ENCODE results near the gene GSDMA.
"Not testable (repeated sequence)": the region's sequence is repeated elsewhere in the genome, so short reads cannot be mapped to it uniquely, and the experiment has no call there.

The GSDMA gene

DNA sequence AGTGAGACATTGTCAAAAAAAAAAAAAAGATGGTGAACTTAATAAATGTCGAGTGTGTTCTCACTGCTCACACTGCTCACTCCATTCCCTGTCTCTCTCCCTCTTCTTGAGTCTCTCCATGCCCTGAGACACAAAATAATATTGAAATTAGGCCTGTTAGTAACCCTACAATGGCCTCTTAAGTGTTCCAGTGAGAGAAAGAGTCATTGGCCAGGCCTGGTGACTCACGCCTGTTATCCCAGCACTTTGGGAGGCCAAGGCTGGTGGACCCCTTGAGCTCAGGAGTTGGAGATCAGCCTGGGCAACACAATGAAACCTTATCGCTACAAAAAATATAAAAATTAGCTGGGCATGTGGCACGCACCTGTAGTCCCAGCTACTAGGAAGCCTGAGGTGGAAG lies 36.3 kb downstream of the GSDMA start:
- no peak for DNase-seq

DNA sequence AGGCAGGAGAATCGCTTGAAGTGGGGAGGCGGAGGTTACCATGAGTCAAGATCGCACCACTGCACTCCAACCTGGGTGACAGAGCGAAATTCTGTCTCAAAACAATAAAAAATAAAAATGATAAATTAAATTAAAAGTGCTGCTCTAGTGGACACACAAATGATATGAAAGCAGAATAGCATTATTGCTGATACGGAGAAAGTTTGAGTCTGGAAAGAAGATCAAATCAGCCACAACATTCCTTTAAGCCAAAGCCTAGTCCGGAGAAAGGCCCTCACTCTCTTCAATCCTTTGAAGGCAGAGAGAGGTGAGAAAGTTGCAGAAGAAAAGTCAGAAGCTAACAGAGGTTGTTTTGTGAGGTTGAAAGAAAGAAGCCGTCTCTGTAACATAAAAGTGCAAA lies 37.4 kb downstream of the GSDMA start:
- no peak for DNase-seq

DNA sequence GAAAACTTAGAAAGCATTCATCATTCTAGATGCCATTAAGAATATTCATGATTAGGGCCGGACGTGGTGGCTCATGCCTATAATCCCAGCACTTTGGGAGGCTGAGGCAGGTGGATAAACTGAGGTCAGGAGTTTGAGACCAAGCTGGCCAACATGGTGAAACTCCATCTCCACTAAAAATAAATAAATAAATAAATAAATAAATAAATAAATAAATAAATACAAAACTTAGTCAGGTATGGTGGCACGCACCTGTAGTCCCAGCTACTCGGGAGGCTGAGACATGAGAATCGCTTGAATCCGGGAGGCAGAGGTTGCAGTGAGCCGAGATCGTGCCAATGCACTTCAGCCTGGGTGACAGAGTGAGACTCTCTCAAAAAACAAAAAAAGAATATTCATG lies 38.5 kb downstream of the GSDMA start:
- not testable (repeated sequence) for DNase-seq

DNA sequence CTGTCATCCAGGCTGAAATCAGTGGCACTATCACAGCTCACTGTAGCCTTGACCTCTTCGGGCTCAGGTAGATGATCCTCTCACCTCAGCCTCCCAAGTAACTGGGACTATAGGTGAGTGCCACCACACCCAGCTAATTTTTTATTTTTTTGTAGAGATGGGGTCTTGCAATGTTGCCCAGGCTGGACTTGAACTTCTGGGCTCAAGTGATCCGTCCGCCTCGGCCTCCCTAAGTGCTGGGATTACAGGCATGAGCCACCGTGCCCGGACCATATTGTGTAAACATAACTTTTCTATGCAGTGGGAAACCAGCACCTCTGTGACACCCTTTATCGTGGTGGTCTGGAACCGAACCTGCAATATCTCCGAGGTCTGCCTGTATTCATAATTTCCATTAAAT lies 41.3 kb downstream of the GSDMA start:
- no peak for DNase-seq

DNA sequence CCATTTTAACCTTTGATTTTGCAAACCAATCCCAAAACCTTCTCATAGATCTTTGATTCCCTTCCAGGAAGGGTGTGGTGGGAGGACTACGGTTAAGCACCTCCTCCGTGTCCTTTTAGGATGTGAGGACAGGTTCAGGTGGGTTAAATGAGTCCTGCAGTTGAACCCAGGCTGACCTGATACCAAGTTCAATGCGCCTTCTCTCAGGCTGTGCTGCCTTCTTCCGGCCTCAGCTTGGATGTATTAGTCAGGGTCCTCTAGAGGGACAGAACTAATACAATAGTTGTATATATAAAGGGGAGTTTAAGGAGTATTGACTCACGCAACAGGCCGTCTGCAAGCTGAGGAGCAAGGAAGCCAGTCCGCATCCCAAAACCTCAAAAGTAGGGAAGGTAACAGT lies 41.9 kb downstream of the GSDMA start:
- DNase-seq, result no peak

DNA sequence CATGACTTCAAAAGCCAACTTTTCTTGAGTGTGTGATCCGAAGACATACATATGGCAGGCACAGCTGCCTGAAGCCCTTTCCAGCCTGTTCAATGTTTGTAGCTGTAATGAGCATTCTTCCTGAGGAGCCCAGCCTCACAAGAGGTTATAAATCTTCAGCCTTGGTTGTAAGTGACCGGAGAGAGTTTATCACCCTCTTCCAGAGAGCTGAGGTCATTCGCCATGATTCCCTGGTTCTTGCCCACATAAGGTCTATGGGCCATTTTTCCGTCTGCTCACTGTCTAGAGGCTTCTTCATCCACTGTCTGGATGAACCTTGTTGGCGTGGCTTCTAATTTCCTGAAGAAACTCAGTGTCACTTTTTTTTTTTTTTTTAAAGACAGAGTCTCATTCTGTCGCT lies 42.7 kb downstream of the GSDMA start:
- DNase-seq, result no peak

DNA sequence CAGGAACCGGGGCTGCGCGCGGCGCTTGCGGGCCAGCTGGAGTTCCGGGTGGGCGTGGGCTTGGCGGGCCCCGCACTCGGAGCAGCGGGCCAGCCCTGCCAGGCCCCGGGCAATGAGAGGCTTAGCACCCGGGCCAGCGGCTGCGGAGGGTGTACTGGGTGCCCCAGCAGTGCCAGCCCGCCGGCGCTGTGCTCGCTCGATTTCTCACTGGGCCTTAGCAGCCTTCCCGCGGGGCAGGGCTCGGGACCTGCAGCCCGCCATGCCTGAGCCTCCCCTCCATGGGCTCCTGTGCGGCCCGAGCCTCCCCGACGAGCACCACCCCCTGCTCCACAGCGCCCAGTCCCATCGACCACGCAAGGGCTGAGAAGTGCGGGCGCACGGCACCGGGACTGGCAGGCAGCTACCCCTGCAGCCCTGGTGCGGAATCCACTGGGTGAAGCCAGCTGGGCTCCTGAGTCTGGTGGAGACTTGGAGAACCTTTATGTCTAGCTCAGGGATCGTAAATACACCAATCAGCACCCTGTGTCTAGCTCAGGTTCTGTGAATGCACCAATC lies 48.2 kb downstream of the GSDMA start:
- not testable (repeated sequence) for DNase-seq

DNA sequence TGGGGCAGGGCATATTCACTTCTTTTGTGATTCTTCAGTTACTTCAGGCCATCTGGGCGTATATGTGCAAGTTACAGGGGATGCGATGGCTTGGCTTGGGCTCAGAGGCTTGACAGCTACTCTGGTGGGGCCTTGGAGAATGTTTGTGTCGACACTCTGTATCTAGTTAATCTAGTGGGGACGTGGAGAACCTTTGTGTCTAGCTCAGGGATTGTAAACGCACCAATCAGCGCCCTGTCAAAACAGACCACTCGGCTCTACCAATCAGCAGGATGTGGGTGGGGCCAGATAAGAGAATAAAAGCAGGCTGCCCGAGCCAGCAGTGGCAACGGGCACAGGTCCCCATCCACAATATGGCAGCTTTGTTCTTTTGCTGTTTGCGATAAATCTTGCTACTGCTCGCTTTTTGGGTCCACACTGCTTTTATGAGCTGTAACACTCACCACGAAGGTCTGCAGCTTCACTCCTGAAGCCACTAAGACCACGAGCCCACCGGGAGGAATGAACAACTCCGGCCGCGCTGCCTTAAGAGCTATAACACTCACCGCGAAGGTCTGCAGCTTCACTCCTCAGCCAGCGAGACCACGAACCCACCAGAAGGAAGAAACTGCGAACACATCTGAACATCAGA lies 49.3 kb downstream of the GSDMA start:
- not testable (repeated sequence) for DNase-seq

DNA sequence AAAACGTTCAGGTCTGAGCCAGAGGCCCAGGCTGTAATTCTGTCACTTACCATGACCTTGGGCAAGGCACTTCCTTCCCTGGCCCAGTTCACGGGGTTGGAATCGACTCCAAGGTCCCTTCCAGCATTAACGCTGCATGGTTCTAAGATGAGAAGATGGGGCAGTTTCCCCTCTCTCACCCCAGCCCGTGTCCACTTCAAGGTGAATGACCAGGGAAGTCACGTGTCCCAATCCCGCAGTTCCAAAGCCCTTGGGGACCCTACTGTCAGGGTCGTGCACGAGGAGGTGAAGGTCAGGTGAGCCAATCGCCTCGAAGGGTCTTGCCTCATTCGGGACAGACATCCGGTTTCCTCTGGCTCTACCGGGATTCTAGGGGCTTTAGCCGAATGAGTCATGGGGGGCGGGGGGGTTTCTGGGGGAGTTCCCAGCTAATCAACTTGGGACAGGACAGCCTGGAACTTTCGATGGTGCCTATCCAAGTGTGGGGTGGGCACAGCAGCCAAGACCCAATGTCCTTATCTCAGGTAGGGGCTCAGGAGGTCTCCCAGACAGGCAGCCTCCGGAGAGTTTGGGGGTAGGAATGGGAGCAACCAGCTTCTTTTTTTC lies 51.7 kb downstream of the GSDMA start:
- no peak for DNase-seq

DNA sequence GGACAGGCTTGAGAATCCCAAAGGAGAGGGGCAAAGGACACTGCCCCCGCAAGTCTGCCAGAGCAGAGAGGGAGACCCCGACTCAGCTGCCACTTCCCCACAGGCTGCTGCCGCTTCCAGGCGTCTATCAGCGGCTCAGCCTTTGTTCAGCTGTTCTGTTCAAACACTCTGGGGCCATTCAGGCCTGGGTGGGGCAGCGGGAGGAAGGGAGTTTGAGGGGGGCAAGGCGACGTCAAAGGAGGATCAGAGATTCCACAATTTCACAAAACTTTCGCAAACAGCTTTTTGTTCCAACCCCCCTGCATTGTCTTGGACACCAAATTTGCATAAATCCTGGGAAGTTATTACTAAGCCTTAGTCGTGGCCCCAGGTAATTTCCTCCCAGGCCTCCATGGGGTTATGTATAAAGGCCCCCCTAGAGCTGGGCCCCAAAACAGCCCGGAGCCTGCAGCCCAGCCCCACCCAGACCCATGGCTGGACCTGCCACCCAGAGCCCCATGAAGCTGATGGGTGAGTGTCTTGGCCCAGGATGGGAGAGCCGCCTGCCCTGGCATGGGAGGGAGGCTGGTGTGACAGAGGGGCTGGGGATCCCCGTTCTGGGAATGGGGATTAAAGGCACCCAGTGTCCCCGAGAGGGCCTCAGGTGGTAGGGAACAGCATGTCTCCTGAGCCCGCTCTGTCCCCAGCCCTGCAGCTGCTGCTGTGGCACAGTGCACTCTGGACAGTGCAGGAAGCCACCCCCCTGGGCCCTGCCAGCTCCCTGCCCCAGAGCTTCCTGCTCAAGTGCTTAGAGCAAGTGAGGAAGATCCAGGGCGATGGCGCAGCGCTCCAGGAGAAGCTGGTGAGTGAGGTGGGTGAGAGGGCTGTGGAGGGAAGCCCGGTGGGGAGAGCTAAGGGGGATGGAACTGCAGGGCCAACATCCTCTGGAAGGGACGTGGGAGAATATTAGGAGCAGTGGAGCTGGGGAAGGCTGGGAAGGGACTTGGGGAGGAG lies 52.5 kb downstream of the GSDMA start, which contains the start of gene CSF3:
Gene CSF3 (plus strand): TSS at position 436 of the 993 bp plus-strand sequence. CDS start 35 bp downstream, at position 471.
- DNase-seq, result no peak

DNA sequence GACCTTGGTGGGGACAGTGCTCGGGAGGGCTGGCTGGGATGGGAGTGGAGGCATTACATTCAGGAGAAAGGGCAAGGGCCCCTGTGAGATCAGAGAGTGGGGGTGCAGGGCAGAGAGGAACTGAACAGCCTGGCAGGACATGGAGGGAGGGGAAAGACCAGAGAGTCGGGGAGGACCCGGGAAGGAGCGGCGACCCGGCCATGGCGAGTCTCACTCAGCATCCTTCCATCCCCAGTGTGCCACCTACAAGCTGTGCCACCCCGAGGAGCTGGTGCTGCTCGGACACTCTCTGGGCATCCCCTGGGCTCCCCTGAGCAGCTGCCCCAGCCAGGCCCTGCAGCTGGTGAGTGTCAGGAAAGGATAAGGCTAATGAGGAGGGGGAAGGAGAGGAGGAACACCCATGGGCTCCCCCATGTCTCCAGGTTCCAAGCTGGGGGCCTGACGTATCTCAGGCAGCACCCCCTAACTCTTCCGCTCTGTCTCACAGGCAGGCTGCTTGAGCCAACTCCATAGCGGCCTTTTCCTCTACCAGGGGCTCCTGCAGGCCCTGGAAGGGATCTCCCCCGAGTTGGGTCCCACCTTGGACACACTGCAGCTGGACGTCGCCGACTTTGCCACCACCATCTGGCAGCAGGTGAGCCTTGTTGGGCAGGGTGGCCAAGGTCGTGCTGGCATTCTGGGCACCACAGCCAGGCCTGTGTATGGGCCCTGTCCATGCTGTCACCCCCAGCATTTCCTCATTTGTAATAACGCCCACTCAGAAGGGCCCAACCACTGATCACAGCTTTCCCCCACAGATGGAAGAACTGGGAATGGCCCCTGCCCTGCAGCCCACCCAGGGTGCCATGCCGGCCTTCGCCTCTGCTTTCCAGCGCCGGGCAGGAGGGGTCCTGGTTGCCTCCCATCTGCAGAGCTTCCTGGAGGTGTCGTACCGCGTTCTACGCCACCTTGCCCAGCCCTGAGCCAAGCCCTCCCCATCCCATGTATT lies 53.5 kb downstream of the GSDMA start:
- no peak for DNase-seq

DNA sequence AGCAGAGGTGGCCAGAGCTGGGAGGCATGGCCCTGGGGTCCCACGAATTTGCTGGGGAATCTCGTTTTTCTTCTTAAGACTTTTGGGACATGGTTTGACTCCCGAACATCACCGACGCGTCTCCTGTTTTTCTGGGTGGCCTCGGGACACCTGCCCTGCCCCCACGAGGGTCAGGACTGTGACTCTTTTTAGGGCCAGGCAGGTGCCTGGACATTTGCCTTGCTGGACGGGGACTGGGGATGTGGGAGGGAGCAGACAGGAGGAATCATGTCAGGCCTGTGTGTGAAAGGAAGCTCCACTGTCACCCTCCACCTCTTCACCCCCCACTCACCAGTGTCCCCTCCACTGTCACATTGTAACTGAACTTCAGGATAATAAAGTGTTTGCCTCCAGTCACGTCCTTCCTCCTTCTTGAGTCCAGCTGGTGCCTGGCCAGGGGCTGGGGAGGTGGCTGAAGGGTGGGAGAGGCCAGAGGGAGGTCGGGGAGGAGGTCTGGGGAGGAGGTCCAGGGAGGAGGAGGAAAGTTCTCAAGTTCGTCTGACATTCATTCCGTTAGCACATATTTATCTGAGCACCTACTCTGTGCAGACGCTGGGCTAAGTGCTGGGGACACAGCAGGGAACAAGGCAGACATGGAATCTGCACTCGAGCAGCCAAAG lies 54.7 kb downstream of the GSDMA start:
- DNase-seq, result no peak

DNA sequence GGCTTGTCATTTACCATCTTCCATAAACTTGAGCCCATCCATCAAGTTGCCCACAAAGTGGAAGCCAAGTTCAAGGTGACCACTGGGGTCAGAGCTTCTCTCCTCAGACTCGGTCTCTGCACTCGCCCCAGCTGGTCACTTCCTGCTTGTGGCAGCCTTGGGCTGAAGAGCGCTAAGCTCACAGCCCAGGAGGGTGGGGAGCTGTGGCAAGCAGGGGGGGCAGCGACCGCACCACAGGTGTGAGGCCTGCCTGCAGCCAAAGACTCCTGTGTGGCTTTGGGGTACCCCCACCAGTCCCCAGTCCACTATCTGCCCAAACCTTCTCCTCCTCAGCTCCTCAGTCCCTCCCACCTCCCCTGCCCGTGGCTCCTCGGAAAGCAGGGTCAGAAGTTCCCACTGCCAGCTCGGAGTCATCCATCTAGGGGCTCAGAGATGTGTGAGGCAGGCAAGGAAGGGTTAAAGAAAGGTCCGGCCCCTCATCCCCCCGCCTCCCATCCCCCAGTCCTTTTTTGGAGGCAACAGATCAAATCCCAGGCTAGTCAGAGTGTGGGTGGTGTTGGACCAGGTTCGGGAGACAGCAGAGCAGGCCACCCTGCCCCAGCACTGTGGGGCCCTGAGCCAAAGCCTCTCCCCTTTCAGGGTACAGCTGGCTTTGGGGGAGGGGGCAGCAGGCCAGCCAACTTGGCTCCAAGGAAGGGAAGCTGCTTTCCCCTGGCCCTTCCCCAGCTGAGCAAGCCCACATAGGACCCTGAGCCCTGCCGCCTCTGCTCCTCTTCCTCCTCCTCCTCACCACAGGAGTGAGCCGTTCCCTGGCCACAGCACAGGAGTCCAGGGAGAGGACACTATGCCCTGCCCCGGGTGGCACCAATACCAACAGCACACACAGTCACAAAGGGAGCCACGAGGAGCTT lies 55.7 kb downstream of the GSDMA start:
- peak; percentile 15 for DNase-seq

DNA sequence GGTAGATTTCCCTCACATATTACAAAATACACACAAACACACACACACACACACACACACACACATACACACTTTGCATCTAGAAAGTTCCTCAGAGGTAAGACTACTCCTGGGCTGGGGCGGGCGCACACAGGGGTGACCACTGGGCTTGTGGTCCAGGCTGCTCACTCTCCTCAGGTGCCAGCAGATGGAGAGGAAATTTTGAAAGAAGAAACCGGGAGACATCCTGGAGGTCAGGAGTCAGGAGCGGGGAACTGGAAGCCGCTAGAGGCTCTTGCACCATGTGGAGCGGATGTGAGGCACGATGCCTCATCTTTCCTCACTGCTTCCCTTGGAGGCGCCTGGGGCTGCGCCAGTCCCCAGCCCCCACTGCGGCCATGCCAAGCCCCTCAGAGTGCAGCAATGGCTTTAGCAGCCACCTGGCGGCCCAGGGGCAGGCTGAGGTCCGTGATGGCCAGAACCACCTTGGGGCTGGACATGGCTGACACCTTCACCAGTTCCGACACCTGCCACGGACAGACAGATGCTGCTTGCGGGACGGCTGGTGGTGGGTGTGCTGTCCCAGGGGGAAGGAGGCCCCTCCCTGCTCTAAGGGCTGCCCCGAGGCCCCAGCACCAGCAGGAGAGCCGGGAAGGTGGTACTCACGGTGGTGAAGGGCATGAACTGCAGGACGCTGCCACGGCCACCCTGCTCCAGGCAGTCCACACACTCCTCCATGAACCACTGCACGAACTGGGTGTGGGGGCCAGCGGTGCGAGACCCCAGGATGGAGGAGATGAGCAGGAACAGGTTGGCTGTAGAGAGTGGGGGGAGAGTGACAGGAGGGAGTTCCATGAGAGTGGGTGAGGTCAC lies 56.6 kb downstream of the GSDMA start:
- DNase-seq, result no peak

DNA sequence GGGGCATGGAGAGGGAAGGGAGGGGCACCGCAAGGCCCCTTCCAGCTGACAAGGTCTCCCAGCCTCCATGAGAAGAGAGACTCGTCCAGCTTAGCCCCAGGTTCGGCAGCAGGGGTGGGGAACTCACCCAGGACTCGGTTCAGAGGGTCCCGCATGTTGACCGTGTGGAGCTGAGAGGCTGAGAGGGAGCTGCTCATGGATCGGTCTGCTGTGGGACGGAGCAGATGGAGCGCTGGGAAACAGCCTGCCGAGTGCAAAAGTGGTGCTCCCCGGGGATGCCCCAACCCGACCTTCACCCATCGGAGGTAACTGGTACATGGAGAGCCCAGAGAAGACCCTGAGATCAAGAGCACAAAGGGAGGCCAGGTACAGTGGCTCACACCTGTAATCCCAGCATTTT lies 57.3 kb downstream of the GSDMA start:
- DNase-seq, result no peak

DNA sequence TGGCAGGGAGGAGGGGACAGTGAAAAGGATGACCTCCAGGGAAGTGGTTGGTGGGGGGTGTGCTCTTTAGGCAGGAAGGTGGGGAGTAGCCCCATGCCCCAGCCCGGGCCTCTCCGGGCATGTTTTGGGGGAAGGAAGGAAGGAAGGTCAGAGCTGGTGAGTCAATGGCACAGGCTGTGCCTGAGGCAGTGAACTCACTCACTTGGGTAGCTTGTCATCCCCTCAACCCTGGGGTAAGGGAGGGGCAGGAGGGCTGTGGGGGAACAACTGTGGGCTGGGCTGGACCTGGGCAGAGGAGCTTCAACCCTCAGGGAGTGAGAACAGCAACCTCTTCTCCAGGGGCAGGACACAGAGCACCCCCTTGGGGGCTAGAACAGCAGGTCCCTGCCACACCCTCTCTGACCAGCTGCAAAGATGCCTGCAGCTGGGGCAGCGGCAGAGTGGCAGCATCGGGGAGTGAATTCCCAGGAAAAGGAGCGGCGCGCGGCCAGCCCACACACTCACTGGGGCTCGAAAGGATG lies 58.7 kb downstream of the GSDMA start:
- DNase-seq, result no peak

DNA sequence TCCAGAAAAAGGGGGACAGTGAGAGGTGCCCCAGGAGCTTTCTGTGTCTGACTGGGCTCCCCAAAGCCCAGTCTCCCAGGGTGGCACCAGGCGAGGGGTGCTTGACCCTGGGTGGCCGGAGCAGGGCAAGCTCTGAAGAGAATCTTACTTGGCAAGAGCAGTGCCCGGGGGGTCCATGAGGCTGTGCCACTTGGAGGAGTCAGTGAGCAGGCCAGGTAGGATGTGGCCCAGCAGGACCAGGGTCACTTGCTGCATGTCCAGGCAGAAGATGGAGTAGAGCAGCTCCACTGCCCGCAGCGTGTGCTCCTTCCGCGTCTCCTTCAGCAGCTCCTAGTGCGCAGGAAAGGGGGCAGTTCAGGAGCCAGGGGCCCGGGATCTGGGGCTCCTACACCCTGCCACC lies 59.7 kb downstream of the GSDMA start:
- DNase-seq, result no peak

DNA sequence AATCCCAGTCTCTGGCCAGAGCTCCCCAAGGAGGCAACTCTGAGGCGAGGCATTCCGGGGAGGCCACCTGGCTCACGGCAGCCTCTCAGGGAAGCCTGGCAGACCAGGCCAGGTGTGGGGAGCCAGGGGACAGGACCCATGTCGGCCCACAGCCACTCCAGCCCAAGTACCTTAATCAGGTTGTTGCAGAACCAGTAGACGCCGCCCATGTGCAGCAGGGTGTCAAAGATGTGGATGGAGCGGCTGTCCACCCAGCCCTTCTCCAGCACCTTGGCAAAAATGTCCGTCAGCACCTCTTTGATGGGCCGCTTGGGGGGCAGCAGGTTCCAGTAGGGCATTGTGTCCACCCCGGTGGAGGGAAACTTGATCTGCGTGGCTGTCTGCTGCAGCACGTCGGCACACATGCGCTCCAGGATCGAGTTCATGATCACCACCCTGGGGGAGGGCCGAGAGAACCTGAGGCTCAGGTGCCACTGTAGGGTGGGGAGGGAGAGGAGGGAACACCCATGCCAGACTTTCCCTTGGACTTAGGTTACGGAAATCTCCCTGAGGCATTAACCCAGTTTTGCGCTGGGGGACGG lies 60.2 kb downstream of the GSDMA start:
- no peak for DNase-seq

Data from NCI-H1694 treated with DMSO at 0.1 percent for 48 hours (cell line).